LNCAP (cell line): ENCODE measurements around the gene RFX8.

Source experiments
- TF ChIP-seq, protein P1 (sequence below): fragments of 450-650 bp; IDR thresholded peaks from 2 replicates; pipeline ENCODE4 v1.5.1; 2017; ENCODE audit warnings: mild to moderate bottlenecking

RFX8 gene

DNA sequence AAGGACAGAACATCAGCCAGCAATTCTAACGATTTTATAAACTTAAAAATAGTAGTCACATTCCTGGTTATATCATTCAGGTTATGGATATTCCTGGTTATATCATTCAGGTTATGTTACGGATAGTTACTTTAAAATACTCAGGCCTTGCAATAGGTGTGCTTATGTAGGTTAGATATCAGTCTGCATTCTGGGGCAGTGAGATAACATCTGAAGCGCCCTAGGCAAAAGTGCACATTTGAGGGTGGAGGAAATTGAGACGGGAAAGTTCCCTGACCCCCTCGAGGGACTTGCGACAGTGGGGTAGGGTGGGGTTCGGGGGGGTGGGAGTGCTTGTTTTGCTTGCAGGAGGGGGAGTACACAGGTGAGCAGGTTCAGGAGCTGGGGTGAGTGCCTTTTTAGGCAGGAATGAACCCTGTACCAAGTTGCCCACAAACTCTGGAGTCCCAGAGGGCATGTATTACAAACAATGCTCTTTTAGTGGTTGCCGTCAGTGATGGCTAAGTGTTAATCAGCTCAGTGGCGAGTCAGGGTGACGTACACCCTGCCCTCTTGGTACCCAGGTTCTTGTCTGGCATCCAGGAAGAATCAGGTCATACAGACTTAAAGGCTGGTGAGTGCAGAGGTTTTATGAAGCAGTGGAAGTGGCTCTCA lies 119.4 kb downstream of the RFX8 start:
- TF ChIP-seq, protein P1, sequence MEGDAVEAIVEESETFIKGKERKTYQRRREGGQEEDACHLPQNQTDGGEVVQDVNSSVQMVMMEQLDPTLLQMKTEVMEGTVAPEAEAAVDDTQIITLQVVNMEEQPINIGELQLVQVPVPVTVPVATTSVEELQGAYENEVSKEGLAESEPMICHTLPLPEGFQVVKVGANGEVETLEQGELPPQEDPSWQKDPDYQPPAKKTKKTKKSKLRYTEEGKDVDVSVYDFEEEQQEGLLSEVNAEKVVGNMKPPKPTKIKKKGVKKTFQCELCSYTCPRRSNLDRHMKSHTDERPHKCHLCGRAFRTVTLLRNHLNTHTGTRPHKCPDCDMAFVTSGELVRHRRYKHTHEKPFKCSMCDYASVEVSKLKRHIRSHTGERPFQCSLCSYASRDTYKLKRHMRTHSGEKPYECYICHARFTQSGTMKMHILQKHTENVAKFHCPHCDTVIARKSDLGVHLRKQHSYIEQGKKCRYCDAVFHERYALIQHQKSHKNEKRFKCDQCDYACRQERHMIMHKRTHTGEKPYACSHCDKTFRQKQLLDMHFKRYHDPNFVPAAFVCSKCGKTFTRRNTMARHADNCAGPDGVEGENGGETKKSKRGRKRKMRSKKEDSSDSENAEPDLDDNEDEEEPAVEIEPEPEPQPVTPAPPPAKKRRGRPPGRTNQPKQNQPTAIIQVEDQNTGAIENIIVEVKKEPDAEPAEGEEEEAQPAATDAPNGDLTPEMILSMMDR = no peak

DNA sequence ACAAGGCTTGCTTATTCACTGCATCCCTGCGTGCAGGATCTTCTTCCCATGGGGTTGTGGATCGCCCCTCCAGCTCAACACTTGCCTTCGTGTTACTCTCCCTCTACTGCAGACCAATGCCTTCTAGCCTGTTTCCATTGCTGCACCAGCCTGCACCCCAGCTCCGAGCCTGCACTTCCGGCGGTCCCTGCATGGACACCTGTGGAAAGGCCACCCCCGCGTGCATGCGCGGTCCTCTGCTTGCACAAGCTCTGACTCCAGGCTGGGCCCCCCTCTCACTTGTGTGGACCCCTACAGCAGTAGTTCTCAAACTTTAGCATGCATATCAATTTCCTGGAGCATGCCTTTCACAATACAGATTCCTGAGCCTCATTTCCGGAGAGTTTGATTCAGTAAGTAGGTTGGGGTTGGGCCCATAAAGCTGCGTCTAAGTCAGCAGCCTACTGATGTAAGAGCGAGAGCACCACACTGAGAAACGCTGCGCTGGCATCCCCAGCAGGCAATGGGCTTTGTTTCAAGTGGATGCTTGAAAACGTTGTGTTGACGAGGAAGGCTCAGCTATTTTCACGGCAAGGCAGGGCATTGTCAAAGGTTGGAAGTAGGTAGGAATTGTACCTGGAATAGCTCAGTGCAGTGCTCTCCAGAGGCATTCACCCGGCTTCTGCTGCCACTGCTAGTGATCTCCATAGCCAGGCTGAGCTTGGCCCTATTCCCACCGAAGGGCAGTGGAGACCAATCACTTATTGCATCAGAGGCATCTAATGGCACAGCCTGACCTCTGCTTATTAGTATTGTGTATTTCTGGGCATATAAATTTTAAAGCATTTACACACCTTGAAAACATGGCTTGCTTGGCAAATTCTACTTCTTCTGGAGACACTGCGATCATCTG lies 120.2 kb downstream of the RFX8 start:
- TF ChIP-seq, protein P1 = no peak

DNA sequence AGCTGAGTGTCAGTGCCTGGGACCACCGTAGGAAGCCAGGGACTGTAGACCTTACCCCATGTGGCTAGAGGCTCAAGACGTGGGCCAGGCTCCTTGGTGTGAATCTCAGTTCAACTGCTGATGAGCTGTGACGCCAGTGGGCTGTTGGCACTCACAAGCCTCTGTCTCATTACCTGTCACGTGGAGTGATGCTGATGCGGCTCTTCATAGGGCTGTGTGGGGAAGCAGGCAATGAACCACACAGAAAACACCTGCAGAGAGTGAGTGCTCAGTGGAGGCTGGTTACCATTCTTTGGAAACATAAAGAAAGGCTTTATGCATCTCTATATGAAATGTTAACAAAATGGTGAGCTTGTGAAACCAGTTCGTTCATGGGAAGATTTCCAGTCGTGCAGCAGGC lies 123.7 kb downstream of the RFX8 start:
- TF ChIP-seq, protein P1 = no peak

DNA sequence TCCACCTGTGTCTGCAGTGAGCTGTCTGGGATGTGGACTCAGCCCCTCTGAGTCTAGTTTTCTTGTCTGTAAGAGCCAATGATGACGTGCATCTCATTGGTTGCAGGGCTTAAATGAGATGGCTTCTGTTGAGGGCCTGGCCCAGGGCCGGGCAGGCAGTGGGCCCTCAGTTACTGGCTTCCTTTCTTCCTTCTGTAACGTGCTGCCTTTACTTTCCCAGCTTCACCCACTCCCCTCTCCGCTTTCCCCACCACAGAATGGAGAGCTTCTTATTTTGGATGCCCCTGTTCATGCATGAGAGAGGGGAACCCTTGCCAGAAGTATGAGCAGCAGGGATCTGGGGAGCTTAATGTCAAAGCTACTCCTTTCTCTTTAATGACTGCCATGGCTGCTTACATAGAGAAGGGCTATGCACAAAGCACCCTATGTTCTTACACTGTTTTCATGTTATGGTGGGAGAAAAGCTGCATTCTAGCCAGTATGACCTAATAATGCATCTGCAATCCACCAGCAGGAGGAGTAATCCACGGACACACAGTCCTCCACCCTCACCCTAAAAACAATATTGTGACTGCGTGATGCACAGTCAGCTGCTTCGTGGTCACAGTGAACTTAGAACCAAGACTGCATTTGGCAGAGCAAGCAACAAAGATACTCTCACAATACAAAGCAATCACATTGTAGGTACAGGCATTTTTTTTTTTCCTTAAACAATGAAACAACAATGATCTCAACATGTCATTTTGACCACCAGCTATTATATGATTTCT lies 124.8 kb downstream of the RFX8 start:
- TF ChIP-seq, protein P1 = no peak

DNA sequence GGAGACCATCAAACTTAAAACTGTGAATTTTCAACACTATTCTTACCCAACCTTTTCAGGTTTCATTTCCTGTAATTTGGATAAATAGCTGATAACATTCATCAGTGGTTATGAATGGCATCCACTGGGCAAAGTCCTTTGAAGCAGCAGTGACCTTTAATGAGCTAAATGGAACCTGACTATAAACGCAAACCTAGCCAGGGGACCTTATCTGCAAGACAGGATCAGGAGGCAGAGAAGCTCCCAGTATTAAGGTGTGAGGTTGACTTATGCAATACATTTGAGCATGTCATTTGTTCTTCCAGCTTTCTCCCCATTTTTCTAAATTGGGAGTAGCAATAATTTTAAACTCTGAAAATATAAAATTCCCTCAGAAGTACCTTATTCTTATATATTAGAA lies 126.0 kb downstream of the RFX8 start:
- TF ChIP-seq, protein P1 = no peak
